AG09309 (cell line): ENCODE data around the gene RXRA.

Experiments
- DNase-seq: peaks from one replicate; pipeline ENCODE4 v3.0.0-alpha.2; 2010; ENCODE audit warnings: low read depth
- H3K4me3 ChIP-seq: 2 replicates; pipeline ENCODE4 v1.5.1; 2011; ENCODE audit warnings: mild to moderate bottlenecking, low read depth, low read length, moderate library complexity; ENCODE audit not compliant: control insufficient read depth
- TF ChIP-seq, protein P1 (sequence below): IDR thresholded peaks from 2 replicates; pipeline ENCODE4 v1.5.1; 2011; ENCODE audit warnings: mild to moderate bottlenecking, low read depth, low read length, inconsistent platforms; ENCODE audit not compliant: insufficient read depth, control insufficient read depth; ENCODE audit errors: missing control alignments

The RXRA gene

DNA sequence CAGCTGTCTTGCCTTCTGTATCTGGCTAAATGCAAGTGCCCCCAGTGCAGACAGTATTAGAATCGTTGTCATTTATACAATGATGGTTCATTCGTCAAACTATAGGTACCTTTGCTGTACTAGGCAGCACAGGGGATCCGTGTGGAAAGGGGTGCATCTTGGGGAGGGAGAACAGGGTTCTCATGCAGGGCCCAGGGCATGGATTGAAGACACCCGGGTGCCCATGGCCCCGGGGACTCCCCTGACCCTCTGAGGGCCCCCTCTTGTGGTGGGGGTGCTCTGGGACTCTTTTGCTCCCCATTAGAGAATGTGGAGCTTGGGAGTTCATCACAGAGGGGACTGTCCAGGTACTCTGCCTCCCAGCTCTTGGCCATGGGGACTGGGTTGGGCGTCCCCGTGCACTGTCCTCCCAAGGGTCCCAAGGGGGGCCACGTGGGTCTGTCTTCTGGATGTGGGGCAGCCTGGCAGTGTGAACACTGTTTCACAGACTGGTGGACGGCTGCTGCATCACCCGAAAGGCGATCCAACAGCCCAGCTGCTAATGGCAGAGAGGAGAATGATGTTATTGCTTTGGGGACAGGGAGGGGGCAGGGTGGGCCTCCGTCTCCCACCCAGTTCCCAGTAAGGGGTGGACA is 36.9 kb upstream of the RXRA start:
- TF ChIP-seq, protein P1, sequence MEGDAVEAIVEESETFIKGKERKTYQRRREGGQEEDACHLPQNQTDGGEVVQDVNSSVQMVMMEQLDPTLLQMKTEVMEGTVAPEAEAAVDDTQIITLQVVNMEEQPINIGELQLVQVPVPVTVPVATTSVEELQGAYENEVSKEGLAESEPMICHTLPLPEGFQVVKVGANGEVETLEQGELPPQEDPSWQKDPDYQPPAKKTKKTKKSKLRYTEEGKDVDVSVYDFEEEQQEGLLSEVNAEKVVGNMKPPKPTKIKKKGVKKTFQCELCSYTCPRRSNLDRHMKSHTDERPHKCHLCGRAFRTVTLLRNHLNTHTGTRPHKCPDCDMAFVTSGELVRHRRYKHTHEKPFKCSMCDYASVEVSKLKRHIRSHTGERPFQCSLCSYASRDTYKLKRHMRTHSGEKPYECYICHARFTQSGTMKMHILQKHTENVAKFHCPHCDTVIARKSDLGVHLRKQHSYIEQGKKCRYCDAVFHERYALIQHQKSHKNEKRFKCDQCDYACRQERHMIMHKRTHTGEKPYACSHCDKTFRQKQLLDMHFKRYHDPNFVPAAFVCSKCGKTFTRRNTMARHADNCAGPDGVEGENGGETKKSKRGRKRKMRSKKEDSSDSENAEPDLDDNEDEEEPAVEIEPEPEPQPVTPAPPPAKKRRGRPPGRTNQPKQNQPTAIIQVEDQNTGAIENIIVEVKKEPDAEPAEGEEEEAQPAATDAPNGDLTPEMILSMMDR, result no peak
- H3K4me3 ChIP-seq, result no peak overlapping the region
- DNase-seq, result no peak

DNA sequence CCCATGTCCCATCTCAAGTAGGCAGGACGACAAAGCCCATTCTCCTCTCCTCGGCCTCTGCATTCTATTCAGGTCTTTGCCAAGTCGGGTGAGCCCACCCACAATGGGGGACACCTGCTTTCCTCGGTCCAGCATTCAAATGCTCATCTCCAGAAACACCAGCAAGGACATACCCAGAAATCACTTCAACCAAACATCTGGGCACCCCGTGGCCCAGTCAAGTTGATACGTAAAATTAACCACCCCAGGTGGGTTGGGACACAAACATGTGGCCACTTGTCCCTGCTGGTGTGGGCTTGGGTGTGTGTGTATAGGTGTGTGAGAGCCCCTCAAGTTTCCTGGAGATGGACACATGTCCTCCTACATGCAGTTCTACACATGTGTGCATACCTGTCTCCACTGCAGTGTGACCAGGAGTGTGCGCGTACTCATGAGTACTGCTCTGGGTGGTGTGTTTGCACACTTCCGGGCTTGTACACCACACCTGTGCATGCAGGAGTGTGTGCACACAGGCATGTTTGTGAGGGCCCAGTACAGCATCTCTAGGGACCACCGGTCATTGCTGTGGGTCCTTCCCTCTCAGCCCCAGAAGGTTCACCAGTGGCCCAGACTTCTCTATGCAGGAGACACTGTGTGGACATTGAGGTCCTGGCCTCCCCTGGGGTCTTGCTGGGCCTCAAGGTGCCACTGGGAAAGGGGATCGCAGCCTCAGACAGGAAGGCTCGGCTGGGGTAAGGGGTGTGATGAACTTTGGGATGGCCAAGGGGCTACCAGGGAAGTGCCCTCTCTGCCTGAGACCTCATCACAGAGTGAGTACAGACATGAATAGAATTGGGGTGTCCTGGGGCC is 35.4 kb upstream of the RXRA start:
- no peak overlapping the region for H3K4me3 ChIP-seq
- TF ChIP-seq, protein P1, result no peak
- DNase-seq, result no peak

DNA sequence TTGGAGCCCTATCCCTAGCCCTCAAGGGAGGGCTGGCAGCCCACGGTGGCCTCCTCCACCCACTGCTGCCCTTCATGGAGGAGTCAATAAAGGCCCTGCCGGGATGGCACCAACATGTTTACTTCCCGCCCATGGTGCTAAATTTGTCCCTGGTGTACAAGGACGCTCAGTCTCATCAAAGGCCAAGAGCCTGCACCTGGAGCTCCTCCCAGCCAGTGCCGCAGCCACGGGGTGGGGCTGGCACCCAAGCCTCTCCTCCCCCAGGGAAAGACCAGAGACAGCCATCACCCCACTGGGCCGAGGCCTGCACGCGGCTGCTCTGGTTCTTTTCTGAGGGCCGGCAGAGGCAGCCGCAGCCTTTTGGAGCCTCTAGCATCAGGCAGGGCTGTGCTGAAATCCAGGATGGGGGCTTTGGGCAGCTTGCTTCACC is 34.8 kb upstream of the RXRA start:
- TF ChIP-seq, protein P1, result no peak
- no peak overlapping the region for H3K4me3 ChIP-seq
- DNase-seq, result no peak

DNA sequence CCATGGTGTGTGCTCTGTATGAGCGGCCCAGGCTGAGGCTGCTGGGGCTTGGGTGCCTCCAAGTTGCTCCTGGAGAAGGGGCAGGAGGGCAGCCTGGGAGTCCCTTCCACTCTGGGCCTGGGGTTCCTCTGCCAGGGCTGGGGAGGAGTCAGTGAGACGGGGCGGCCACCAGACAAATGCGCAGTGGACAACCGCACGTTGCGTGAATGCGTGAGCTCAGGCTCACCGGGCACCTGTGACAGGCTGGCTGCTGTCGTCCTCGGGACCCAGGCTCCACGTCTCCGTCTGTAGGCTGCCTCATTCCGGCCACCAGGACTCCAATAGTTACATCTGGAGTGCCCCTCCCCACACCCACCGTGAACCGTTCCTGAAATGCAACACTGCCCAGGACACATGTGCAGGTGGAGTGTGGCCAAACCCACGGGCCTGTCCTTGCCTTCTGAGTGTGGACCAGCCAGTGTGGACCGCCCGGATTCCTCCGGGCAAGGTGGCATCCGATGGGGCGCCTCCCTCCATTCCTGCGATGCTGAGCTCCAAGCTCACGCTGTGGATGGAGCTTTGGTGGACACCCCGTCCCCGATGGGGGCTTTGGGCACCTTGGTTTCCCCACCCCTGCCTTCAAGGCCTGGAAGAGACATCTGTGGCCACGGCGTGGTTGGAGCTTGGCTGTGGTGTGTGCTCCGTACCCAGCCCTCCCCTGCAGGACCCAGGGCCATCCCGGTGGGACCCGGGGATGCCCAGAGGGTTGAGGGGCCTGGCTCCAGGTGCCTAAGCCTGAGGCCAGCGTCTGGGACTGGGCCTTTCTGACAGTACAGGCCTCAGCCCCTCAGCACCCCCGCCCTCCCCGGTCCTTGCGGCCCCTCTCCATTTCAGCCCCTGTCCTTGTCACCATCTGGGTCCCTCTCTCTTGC is 34.0 kb upstream of the RXRA start:
- TF ChIP-seq, protein P1, result no peak

DNA sequence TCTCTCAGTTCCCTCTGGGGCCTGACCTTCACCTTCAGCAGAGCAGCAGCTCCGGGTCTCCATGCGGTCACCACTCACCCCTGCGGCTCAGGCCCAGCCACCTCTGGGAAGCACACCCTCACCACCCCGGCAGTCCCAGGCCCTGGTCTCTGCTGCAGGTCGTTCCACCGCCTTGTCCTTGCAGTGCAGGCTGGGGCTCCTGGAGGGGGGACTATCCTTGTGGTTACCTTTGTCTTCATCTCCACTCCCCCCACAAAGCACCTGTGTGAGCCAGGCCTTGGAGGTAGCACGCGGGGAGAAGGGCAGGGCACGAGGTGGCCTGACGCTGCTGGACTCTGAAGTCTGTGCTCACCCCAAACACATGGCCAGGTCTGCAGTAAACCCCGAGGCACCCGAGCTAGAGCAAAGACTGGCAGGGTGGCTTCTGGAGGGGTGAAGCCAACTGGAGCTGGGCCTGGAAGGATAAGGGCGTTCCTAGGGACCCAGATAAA is 33.2 kb upstream of the RXRA start:
- TF ChIP-seq, protein P1, result no peak
- no peak overlapping the region for H3K4me3 ChIP-seq
- no peak for DNase-seq

More for the DNA sequence above, 34.0 kb upstream of the RXRA start:
- H3K4me3 ChIP-seq, result no peak overlapping the region
- DNase-seq, result no peak

DNA sequence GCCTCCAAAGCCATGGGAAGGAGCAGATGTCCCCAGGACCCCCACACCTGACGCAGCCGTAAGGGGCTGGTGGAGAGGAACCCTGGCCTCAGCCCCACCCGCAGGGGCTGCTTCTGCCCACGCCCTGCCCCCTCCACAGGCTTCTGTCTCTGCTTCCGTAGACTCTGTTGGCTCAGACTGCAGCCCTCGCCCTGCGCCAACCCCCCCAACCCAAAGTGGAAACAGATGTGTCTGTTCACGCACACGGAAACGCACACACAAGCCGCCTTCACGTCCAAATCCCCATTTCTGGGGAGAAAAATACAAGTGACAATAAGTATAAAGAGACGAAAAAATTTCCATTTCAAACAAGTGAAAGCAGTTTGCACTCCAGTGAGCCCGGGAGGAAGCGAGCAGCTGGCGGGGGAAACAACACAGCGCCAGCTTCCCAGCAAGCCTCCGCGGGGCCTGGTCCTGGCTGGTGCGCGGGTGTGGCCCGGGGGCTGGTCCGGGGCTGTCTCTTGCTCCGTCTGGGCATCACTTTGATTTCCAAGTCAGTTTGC is 32.6 kb upstream of the RXRA start:
- DNase-seq, result no peak
- TF ChIP-seq, protein P1, result no peak
- H3K4me3 ChIP-seq, result peak overlapping the region; percentile 6
